ENCODE data around the gene HOXC9. TPM values are rescaled to one million over a fixed set of nuclear protein-coding genes. Genes with fewer than 3 reads are reported as not detected.
A peak's percentile ranks its signal among the peaks of the same experiment; 100 is the strongest.

HOXC9 gene
- polyA plus RNA-seq, 10 donors, result 0.75 to 18.3 (median 8.0) TPM

- DNase-seq, result no peak
These were observed 51.3 kb downstream of the HOXC9 start for GRCh38 chr12:54051026-54051842.

- peak in 1 of 3 donors; percentile 37 for DNase-seq
These were observed 52.0 kb downstream of the HOXC9 start for GRCh38 chr12:54051874-54052437.

DNA sequence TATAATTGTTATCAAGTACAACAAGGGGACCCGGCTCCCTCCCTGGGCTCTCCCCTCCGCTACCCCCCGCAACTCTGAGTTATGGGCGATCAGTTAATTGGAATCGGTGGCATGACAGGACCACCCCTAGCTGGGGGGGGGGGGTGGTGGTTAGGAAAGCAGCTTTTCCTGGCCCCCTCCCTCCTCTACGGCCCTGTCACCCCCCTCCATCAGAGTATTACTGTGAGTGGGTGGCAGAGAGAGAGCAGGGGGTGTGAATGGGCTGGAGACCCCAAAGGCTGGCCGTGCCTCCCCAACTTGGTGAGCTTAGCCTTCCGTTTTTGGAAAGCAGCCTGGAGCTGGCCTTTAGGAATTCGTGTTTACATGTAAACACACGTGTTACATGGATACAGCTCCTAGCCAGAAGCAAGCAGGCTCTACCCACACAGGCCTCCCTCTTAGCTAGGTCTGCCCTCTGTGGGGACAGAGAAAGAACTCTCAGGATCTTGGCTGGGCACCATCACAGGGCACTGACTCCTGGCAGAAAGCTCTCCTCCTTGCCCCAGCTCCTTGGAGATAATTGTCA lies 52.6 kb downstream of the HOXC9 start:
- peak in 1 of 3 donors; percentile 87 for DNase-seq

Other genes with a start within 250 kb of the HOXC9 start
- not detected for gene CISTR, start 248.2 kb upstream of the HOXC9 start, polyA plus RNA-seq (ENCODE audit: insufficient read length in 10 of 10)
- 1 to 10 TPM in 1 of 10 donors, under 1 TPM in 1, not detected in 8; 0.68 to 1.4 TPM for gene HOXC13, start 61.3 kb upstream of the HOXC9 start, polyA plus RNA-seq (ENCODE audit: insufficient read length in 10 of 10)
- gene HOXC12, start 45.3 kb upstream of the HOXC9 start, polyA plus RNA-seq (ENCODE audit: insufficient read length in 10 of 10), result under 1 TPM in 2 of 10 donors, not detected in 8; 0.61 TPM
- 1 to 10 TPM in 4 of 10 donors, under 1 TPM in 2, not detected in 4; 0.08 to 9.7 (median 2.8) TPM for gene HOXC11, start 27.0 kb upstream of the HOXC9 start, polyA plus RNA-seq (ENCODE audit: insufficient read length in 10 of 10)
- gene HOTAIR, start 25.2 kb upstream of the HOXC9 start, polyA plus RNA-seq (ENCODE audit: insufficient read length in 10 of 10), result 1 to 10 TPM in 2 of 10 donors, under 1 TPM in 4, not detected in 4; 0.05 to 7.9 (median 0.68) TPM
- gene HOXC10, start 15.0 kb upstream of the HOXC9 start, polyA plus RNA-seq (ENCODE audit: insufficient read length in 10 of 10), result 10 to 100 TPM in 5 of 10 donors, under 1 TPM in 3, not detected in 2; 0.33 to 55.3 (median 28.8) TPM
- 10 to 100 TPM in 3 of 10 donors, 1 to 10 TPM in 3, under 1 TPM in 4; 0.50 to 13.8 (median 4.5) TPM for gene HOXC8, start 8.8 kb downstream of the HOXC9 start, polyA plus RNA-seq (ENCODE audit: insufficient read length in 10 of 10)
- 10 to 100 TPM in 8 of 10 donors, 1 to 10 TPM in 2; 9.6 to 30.4 (median 13.2) TPM for gene HOXC6, start 28.3 kb downstream of the HOXC9 start, polyA plus RNA-seq (ENCODE audit: insufficient read length in 10 of 10)
- gene HOXC5, start 32.9 kb downstream of the HOXC9 start, polyA plus RNA-seq (ENCODE audit: insufficient read length in 10 of 10), result 1 to 10 TPM in 9 of 10 donors, under 1 TPM in 1; 0.63 to 2.7 (median 1.8) TPM
- gene HOXC4, start 53.7 kb downstream of the HOXC9 start, polyA plus RNA-seq (ENCODE audit: insufficient read length in 10 of 10), result 10 to 100 TPM; 17.4 to 26.2 (median 20.8) TPM
- gene SMUG1, start 188.8 kb downstream of the HOXC9 start, polyA plus RNA-seq (ENCODE audit: insufficient read length in 10 of 10), result 10 to 100 TPM; 20.0 to 27.4 (median 23.0) TPM